ENCODE data around the gene SUN2. TPM values are rescaled to one million over a fixed set of nuclear protein-coding genes. Genes with fewer than 3 reads are reported as not detected.
A peak's percentile ranks its signal among the peaks of the same experiment; 100 is the strongest.

Gene SUN2
- total and polyA plus RNA-seq, 2 of the 13 experiments (the other 11 are each of a cell fraction or from before 2014, with no cell fraction given), result 45.6 to 56.6 TPM

GRCh38 chr22:38705235-38706100 is 50.3 kb downstream of the SUN2 start, which contains the start of gene GTPBP1 (continued):
- no peak for TF ChIP-seq BHLHE40 (IDR thresholded peaks at IDR 0.05; ENCODE audit: low read length)
- TF ChIP-seq ZMYM2 (CRISPR knock-in tag; IDR thresholded peaks at IDR 0.05), result no peak
- no peak for TF ChIP-seq RARG (CRISPR knock-in tag; IDR thresholded peaks at IDR 0.05; ENCODE audit: low read depth)
- no peak for TF ChIP-seq SRSF1 (optimal IDR thresholded peaks at IDR 0.05; ENCODE audit: low read depth, low read length)
- 0 out of 2 replicates have a peak, but pooled peaks have one; percentile 17 for TF ChIP-seq DMAP1 (CRISPR knock-in tag; IDR thresholded peaks at IDR 0.05)
- no peak for TF ChIP-seq ATF3 (CRISPR knock-in tag; IDR thresholded peaks at IDR 0.05)
- 0 out of 2 replicates have a peak, but pooled peaks have one; percentile 43 for TF ChIP-seq NKX3-1 (CRISPR knock-in tag; IDR thresholded peaks at IDR 0.05)
- TF ChIP-seq SAP130 (CRISPR knock-in tag; IDR thresholded peaks at IDR 0.05; ENCODE audit: low read depth), result peak; percentile 81
- TF ChIP-seq ZFYVE20 (CRISPR knock-in tag; IDR thresholded peaks at IDR 0.05; ENCODE audit: borderline replicate concordance, low read depth), result no peak
- no peak for TF ChIP-seq ZBTB49 (CRISPR knock-in tag; IDR thresholded peaks at IDR 0.05; ENCODE audit: borderline replicate concordance)
- TF ChIP-seq KDM2A (CRISPR knock-in tag; IDR thresholded peaks at IDR 0.05; ENCODE audit: borderline replicate concordance, low read depth), result no peak; the same call in none of the 2 replicates
- TF ChIP-seq ZNF354B (CRISPR knock-in tag; IDR thresholded peaks at IDR 0.05), result no peak
- TF ChIP-seq ZNF234 (CRISPR knock-in tag; conservative IDR thresholded peaks at IDR 0.05), result no peak
- TF ChIP-seq ZNF788 (CRISPR knock-in tag; IDR thresholded peaks at IDR 0.05; ENCODE audit: borderline replicate concordance), result no peak
- no peak for TF ChIP-seq ZFP37 (CRISPR knock-in tag; IDR thresholded peaks at IDR 0.05; ENCODE audit: borderline replicate concordance)
- no peak for TF ChIP-seq ZBTB7A (CRISPR knock-in tag; IDR thresholded peaks at IDR 0.05)
- TF ChIP-seq KLF16 (CRISPR knock-in tag; IDR thresholded peaks at IDR 0.05), result no peak
- no peak for TF ChIP-seq REL (CRISPR knock-in tag; conservative IDR thresholded peaks at IDR 0.05)
- TF ChIP-seq MLX (CRISPR knock-in tag; IDR thresholded peaks at IDR 0.05), result no peak; the same call in 1 of the 2 replicates
- TF ChIP-seq ZNF841 (CRISPR knock-in tag; IDR thresholded peaks at IDR 0.05; ENCODE audit: borderline replicate concordance), result no peak
- TF ChIP-seq NFAT5 (CRISPR knock-in tag; IDR thresholded peaks at IDR 0.05), result no peak

Measured in HepG2 (cell line).